GM15510 (cell line): ENCODE measurements around the gene ADGRB3.

Experiments used
- POLR2A ChIP-seq: IDR thresholded peaks from 3 replicates; pipeline ENCODE4 v1.6.1; 2011; ENCODE audit warnings: borderline replicate concordance; ENCODE audit not compliant: insufficient read length; ENCODE audit errors: extremely low read depth

Gene ADGRB3

DNA sequence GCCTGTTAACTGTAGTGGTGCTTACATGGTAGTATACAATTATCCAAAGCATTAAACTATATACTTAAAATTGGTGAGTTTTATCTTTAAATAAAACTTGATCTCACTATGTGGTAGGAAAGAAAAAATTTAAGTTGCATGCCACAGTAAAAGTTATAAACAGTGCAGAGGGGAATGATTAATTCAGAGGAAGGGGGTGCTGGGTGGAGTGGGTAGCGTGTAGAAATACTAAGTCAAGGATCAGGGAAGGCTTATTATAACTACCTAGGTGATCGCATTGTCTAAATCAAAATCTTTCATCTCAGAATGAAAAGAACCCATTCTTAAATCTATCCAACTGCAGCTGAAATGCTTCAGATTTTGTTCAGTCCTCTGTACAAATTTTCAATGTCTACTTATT is 428.3 kb downstream of the ADGRB3 start:
- no peak for TF ChIP-seq POLR2A

- TF ChIP-seq POLR2A = no peak
Measured at GRCh38 chr6:69064226-69064625, 429.1 kb downstream of the ADGRB3 start.

DNA sequence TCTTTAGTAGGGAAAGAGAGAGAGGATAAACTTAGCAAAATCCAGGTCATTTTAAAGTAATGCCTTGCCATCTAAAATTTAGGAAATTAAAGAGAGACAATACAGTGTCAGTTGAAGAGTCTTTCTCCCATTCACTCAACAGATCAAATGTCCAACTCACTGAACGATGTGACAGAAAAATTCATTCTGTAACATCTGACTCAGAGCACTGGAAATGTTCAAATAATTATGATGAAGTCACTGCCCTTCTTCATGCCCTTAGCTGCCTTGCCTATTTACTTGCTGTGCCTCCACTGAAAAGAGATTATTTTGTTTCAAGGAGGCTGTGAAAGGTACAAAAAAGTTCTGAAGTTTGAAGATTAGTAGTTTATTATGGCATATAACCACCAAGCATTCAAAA is 434.8 kb downstream of the ADGRB3 start:
- no peak for TF ChIP-seq POLR2A

- TF ChIP-seq POLR2A = no peak
Measured at GRCh38 chr6:69072796-69073195, 437.7 kb downstream of the ADGRB3 start.

DNA sequence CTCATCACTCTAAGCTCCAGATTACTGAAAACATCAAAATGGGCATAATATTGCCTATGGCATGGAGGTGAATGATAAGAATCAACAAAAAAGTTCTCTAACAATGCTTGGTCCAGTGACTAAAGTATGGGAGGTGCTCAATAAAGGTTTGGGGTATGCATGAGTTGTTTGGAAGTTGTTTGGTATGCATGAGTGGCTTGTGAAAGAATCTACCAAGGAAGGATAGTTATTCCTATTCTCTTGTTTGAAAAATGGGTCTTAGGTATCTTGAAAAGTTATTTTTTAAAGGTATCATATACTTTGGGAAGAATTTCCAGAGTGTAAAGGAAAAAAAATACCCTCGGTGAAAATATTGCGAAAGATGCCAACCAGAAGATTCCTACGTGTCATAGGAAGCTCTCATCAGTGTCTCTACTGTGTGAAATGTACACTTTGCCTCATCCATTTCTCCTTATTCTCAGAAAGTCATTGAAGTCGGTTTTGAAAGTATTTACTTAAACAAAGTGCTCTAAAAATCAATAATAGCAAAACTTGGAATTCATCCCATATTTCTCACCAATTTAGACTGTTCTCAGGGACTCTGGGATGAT is 449.8 kb downstream of the ADGRB3 start:
- no peak for TF ChIP-seq POLR2A

- TF ChIP-seq POLR2A = no peak
Measured at GRCh38 chr6:69086689-69087088, 451.6 kb downstream of the ADGRB3 start.

DNA sequence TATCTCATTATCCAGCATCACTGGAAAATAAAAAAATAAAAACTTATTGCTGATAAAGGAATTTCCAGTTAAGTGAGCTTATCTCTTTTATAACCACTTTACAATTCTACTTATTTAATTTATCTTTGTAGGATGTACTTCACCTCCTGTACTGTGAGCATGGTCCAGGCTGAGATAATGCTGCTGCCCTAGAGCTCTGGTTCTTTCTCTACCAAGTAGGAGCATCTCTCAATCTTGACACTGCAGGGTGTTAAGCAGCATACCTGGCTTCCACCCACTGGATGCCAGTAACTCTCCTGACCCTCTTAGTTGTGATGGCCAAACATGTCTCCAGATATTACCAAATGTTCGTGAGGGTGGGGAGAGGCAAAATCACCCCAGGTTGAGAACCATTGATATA is 454.5 kb downstream of the ADGRB3 start:
- no peak for TF ChIP-seq POLR2A

DNA sequence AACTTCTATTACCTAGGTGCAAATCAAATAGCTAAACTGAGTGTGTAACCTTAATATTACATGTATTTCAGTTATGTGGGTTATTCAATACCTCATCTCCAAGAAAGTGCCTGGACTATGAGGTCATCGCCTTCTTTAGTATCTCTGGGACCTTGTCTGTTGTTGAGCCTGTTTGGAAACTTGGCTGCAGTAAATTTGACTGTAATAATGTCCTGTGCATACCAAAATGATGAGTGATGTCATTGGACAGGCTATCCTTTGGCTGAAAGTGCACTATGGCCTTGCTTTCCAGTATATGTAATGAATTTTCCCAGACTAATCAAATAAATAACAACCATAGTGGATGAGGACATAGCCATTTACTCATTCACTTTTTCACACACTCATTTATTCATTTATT is 455.1 kb downstream of the ADGRB3 start:
- no peak for TF ChIP-seq POLR2A

DNA sequence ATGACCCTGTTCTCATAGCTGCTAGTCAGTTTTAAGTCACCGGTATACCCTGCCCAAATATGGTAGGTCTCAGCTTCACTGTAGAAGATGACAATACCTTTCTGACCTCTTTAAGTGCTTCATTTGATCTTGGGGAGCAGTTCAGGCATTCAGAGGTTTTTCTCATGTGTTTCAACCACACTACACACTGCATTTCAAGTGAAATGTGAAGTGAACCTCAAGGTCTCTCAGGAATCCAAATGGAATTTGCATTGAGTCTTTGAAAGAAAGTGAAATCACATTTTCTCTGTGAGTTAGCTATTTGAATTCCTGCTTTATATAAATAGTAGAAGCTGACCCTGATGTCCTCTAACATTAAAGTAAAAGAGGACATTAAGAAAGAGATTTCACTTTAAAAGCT is 461.6 kb downstream of the ADGRB3 start:
- no peak for TF ChIP-seq POLR2A

DNA sequence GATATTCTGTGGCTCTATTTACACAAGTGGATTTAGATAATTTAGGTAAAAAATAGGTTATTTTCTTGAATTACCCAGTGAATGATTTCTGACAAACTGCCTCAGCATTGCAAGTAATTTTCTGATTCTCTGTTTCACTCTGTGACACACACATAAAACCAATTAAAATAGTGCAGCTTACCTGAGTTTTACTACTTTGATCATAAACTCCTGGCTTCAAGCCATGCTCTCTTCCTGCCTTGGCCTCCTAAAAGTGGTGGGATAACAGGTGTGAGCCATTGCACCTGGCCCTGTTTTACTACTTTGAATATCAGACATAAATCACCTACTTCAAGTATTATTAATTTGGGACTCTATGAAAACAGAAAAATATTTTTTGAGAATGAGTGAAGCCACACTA is 462.9 kb downstream of the ADGRB3 start:
- no peak for TF ChIP-seq POLR2A

DNA sequence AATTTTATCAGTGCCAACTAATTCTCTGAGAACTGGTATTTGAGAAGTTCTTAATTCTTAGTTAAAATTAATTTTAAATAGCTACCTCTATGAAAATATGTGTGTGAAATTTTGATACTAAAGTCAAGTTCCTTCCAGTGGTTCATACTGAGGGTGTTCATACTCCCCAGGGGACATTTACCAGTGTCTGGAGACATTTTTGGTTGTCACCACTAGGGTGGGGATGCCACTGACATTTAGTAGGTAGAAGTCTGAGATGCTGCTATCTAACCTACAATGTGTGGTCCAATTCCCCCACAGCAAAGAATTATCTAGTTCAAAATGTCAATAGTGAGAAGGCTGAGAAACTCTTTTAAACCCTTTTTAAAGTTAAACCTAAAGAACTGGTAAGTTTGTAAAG is 463.8 kb downstream of the ADGRB3 start:
- TF ChIP-seq POLR2A = no peak

GRCh38 chr6:69100772-69101171 is 465.7 kb downstream of the ADGRB3 start:
- TF ChIP-seq POLR2A = no peak

DNA sequence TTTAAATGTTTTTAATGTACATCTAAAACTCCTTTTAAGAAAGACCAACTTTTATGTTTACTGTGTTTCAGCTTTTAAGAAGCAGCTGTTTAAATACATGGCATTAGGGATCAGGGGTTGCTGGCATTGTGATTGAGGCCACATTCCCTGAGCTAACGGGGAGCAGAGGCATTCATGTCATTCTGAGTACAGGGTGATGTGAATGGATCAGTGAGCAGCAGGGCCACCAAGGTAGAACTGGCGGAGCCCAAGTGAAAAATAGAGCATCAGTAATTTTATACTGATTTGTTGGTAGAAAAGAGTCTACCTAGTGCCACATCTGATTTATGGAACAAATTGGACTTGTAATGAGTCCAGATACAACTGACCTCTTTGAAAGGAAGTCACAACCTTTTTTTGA is 467.3 kb downstream of the ADGRB3 start:
- no peak for TF ChIP-seq POLR2A

DNA sequence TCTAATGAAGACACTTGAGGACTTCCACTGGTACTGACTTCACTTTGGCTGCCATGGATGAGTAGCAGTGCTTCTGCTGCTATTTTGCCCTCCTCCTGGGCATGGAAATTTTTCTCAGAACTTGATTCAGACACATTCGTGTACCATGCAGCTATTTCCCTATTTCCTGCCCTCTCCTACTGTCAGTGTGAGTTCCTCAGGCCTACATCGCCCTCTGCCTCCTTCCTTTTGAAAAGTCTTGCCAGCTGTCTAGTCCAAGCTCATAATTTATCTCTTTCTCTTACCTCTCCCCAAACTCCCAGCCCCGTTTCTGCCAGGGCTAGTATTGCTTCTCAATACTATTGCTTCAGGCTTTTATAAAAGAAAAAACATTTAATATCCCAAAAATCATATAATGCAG is 470.2 kb downstream of the ADGRB3 start:
- TF ChIP-seq POLR2A = no peak

GRCh38 chr6:69106511-69106910 is 471.4 kb downstream of the ADGRB3 start:
- no peak for TF ChIP-seq POLR2A

DNA sequence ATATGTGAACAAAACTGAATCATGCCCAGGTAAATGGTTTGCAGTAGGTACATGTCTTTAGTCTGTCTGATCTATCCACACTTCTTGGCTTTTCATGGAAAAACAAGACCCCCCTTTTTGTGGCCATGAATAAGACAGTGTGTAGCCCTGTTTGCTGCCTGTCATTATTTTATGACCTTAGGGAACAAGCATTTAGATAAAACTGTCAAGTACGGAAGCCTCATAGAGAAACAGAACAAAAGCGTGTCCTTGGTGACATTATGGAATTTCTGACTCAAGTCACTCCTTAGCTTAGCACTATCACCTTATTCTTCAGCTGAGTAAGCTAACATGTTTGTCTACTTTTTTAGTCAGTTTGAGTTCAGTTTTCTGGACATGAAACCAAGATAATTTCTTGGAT is 476.2 kb downstream of the ADGRB3 start:
- TF ChIP-seq POLR2A = no peak

DNA sequence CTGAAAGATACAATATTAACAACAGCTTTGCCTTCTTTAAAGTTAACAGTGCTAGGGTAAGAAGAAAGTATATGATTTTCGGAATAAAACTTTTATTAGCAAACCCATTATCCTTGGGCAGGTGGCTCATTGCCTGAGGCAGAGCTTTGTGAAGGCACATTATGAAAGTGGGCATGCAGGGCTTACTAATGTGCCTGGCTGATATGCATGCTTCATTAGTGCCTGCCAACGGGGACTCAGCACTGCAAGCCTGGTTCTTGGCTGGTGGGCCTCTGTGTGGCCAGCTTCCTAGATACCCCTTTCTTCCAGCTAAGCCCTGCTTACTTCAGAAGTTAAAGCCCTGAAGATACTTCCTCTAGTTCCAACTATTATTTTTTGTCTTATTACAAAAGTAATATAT is 481.6 kb downstream of the ADGRB3 start:
- TF ChIP-seq POLR2A = no peak
